ENCODE results near the gene TRO.

TRO gene, protein sequence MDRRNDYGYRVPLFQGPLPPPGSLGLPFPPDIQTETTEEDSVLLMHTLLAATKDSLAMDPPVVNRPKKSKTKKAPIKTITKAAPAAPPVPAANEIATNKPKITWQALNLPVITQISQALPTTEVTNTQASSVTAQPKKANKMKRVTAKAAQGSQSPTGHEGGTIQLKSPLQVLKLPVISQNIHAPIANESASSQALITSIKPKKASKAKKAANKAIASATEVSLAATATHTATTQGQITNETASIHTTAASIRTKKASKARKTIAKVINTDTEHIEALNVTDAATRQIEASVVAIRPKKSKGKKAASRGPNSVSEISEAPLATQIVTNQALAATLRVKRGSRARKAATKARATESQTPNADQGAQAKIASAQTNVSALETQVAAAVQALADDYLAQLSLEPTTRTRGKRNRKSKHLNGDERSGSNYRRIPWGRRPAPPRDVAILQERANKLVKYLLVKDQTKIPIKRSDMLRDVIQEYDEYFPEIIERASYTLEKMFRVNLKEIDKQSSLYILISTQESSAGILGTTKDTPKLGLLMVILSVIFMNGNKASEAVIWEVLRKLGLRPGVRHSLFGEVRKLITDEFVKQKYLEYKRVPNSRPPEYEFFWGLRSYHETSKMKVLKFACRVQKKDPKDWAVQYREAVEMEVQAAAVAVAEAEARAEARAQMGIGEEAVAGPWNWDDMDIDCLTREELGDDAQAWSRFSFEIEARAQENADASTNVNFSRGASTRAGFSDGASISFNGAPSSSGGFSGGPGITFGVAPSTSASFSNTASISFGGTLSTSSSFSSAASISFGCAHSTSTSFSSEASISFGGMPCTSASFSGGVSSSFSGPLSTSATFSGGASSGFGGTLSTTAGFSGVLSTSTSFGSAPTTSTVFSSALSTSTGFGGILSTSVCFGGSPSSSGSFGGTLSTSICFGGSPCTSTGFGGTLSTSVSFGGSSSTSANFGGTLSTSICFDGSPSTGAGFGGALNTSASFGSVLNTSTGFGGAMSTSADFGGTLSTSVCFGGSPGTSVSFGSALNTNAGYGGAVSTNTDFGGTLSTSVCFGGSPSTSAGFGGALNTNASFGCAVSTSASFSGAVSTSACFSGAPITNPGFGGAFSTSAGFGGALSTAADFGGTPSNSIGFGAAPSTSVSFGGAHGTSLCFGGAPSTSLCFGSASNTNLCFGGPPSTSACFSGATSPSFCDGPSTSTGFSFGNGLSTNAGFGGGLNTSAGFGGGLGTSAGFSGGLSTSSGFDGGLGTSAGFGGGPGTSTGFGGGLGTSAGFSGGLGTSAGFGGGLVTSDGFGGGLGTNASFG (N-terminal part only)

DNA sequence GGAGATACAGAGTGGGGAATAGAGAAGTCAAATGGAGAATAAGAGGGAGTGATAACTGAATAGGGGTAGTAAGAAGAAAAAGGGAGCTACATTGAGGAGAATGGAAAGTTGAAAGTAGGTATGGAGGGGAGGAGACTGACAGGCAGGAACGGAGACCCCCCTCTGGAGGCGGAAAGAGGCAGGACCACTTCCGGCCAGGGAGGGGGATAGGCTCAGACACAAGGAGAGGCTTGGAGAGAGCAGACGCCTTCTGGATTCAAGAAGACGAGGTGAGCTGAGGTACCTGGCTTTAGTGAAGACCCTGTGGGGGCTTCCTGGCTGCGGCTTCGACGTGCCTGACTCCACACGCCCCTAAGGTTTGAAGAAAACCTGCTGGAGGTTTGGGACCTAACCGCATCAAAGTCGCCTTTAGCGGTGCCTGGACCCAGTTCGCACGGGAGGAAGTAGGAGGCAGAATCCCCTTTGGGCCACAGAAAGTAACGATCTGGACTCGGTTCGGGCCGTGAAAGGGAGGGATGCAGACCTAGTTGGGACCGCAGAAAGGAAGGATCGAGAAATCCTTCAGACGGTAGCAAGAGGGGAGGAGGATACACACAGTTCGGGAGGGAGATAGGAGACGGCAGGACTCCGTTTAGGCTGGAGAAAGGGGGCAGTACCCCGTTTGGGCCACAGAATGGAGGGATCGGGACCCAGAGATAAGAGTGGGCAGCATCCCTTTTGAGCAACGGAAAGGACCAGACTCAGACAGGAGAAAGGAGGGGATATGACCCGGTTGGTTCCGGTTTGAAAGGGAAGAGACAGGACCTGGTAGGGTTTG lies at the start of gene TRO:
TSS of gene TRO (plus strand) at position 215 of the 817 bp plus-strand sequence. CDS start 1,423 bp downstream, outside the sequence.
- no peak for DNase-seq

DNA sequence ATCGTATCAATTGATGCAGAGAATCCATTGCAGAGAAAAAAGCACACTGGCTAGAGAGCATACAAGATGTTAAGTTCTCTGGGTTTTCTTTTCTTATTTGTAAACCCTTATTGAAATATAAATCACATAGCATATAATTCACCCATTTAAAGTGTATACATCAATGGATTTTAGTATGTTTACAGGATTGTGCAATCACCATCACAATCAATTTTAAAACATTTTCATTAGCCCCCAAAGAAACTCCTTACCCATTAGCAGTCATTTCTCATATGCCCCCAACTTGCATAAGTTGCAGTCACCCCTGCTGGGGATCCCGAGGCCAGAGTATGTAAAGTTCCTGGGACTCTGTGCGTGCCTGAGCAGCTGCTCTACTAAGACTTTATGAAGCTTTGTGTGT lies 34.9 kb upstream of the TRO start:
- no peak for DNase-seq

DNA sequence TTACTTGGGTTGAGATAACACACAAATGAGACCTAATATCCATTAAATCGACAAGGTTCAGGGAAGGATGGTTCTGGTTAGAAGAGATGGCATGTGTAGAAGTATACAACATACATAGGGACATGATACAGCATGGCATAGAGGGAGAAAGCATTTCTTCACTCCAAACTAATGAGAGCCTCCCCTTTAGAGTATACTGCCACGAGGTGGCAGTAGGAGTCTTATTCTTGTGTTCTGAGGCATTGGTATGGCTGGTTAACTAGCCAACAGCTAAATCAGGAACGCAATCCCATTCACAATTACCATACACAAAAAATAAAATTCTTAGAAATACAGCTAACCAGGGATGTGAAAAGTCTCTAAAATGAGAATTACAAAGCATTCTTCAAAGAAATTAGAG lies 29.1 kb upstream of the TRO start:
- peak; percentile 18 to 44 for DNase-seq

DNA sequence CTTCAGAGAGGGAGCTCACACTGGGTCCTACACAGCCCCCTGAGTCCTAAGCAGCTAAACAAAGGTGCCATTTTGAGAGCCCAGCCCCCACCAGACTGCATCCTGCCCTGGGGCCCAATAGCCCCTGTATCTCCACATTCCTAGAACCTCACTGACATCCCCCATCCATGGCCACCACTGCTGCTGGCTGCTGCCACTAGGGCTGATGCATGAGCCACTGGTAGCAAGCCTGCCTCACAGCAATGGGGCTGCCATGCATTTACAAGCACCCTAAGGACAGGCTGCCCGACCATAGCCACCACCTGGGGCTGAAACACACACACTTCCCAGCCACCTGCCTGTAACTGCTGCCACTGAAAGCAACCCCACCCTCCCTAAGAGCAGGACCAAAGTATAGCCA lies 26.5 kb upstream of the TRO start:
- DNase-seq: no peak

DNA sequence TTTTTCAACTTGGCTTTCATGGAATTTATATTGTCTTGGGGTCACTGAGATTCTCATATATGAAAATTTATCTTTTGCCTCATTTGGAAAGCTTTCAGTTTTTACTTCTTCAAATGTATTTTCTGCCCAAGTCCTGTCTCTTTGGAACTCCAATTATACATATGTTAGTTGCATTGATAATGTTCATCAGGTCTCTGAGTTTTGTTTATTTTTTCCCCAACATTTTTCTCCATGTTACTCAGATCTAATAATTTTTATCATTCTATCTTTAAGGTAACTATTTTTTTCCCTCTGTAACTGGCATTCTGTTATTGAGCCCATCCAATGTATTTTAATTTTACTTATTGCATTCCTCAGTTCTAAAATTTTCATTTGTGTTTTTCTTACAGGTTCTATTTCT lies 10.7 kb upstream of the TRO start:
- DNase-seq: no peak

DNA sequence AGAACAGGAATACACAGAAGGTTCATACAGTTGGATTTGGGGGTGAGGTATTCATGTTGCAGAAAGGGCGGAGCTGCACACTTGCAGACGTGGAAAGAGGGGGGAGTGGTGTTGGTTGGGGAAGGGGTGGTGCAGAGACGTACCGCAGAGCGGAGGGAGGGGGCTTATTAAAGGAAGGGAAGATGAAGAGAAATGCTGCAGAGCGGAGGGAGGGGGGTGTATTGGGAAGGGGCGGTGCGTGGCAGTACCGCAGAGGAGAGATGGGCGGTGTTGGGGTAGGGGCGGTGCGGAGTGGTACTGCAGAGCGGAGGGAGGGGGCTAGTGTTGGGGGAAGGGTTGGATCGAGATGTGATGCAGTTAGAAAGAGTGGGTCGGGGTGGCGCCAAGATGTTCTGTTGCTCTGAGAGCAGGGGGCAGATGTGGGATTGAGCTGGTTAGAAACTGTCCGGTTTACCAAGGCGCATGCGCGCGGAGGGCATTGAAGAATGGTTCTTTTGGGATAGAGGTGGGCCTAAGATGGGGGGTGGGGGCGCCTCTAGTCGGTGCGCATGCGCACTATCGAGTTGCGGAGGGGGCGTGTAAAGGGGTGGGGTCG lies 900 bp downstream of the TRO start:
- peak; percentile 39 to 46 for DNase-seq

DNA sequence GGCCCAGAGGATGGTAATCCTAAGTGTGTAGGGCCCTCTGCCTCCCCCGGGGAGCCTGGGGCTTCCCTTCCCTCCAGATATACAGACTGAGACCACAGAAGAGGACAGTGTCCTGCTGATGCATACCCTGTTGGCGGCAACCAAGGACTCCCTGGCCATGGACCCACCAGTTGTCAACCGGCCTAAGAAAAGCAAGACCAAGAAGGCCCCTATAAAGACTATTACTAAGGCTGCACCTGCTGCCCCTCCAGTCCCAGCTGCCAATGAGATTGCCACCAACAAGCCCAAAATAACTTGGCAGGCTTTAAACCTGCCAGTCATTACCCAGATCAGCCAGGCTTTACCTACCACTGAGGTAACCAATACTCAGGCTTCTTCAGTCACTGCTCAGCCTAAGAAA lies 1.9 kb downstream of the TRO start:
- DNase-seq: no peak

DNA sequence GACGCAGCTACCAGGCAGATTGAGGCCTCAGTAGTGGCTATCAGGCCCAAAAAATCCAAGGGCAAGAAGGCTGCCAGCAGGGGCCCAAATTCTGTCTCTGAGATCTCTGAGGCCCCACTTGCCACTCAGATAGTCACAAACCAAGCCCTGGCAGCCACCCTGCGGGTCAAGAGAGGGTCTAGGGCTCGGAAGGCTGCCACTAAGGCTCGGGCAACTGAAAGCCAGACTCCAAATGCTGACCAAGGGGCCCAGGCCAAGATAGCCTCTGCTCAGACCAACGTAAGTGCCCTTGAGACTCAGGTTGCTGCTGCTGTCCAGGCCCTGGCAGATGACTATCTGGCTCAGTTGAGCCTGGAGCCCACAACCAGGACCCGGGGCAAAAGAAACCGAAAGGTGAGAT lies 2.8 kb downstream of the TRO start:
- DNase-seq: no peak

DNA sequence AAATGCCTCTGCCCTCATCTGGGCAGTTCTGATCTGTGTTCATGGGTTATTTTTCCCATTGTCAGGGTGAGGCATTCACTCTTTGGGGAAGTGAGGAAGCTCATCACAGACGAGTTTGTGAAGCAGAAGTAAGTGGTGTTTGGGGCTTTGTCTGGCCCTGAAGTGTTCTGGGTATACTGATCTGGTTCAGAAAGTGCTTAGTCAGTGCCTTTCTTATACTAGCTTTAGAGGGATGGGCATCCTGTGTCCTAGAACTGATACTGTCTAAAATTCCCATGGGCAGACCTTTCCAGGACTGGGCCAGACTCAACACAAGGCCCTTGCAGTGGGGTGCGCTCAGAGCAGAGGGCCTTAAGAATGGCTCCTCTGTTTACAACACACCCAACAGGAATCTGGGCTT lies 6.4 kb downstream of the TRO start:
- no peak for DNase-seq

DNA sequence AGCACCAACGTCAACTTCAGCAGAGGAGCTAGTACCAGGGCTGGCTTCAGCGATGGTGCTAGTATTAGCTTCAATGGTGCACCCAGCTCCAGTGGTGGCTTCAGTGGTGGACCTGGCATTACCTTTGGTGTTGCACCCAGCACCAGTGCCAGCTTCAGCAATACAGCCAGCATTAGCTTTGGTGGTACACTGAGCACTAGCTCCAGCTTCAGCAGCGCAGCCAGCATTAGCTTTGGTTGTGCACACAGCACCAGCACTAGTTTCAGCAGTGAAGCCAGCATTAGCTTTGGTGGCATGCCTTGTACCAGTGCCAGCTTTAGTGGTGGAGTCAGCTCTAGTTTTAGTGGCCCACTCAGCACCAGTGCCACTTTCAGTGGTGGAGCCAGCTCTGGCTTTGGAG lies 8.3 kb downstream of the TRO start:
- DNase-seq: no peak

DNA sequence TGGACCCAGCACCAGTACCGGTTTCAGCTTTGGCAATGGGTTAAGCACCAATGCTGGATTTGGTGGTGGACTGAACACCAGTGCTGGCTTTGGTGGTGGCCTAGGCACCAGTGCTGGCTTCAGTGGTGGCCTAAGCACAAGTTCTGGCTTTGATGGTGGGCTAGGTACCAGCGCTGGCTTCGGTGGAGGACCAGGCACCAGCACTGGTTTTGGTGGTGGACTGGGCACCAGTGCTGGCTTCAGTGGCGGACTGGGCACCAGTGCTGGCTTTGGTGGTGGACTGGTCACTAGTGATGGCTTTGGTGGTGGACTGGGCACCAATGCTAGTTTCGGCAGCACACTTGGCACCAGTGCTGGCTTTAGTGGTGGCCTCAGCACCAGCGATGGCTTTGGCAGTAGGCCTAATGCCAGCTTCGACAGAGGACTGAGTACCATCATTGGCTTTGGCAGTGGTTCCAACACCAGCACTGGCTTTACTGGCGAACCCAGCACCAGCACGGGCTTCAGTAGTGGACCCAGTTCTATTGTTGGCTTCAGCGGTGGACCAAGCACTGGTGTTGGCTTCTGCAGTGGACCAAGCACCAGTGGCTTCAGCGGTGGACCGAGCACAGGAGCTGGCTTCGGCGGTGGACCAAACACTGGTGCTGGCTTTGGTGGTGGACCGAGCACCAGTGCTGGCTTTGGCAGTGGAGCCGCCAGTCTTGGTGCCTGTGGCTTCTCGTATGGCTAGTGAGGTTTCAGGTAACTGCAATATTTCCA lies 9.8 kb downstream of the TRO start:
- no peak for DNase-seq

DNA sequence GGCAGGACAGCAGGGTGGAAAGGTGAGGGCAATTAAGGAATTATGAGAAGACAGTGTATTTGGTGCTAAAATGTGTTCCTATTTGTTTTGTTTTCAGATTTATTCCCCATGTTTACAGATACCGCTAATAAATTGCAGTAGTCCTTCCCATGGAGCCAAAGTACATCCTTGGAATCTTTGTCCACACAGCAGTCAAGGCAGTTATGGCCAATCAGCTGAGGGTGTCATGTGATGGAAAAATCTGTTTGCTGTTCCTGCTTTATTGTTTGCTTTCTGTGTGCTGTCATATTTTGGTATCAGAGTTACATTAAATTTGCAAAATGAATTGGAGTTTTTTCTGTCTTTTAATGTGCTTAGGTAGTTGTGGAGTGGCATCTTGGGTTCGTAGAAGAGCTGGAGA lies 10.5 kb downstream of the TRO start:
- DNase-seq: no peak

DNA sequence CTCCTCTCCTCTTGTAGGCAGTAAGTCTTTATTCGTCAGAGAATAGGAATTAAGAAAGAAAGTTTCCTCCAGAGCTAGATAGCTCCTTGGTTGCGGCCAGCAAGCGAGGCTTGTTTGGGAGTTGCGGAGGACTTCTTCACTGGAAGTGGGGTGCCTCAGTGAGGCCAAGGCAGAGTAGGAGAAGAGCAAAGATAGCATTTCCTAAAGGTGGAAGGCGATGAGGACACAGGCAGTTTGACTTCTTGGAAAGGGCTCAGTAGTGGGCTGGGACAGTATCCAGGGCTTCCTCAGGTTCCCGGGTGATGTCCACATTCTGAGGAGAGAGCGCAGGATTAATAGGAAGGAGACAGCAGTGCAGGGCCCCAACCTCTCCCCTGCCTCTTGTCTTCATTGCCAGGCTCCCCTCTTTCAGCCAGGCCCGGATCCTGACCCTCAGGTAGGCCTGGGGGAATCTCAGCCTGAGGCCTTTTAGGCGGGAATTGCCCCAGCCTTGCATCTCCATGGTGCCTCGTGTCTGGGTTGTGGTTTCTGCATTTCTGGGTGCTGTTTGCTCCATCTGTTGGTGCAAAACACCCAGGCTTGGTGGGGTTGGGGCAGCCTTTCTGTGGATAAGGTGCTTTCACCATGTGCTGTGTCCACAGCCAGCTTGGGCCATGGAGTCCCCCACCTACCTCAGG lies 12.7 kb downstream of the TRO start:
- no peak for DNase-seq

DNA sequence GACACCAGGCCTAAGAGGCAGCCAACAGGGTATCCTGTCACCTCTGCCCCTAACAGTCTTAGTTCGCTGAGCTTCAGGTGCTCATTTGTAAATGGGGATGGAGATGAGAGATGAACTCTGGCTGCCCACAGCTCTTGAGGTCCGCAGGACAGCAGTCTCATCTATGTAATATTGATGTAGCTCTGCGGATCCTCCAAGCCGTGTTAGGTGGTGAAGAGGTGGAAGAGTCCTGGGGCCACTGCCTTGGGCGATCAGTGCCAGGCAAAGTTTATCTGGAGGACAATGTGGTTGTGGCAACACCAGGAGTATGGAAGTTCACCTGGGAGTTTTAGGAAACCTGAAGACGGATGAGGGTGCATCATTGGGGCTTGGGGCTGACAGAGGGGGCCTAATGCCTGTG lies 13.4 kb downstream of the TRO start:
- DNase-seq: no peak

DNA sequence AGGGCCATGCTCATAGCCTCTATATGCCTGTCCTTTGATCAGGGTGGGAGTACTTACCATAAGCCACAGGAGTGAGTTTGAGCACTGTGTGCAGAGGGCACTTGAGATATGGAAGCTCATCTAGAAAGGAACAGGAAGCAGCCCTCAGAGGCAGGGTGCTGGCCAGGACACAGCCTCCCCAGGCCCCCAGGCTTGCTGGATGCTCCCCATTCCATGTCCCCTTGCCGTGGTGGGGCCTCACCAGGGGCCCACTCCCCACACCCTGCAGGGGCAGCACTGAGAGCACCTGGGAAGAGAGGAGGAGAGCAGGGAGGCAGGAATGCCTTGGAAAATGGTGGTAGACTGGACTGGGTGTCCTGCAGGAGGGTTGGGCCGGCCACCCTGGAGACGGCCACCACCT lies 14.3 kb downstream of the TRO start:
- no peak for DNase-seq

DNA sequence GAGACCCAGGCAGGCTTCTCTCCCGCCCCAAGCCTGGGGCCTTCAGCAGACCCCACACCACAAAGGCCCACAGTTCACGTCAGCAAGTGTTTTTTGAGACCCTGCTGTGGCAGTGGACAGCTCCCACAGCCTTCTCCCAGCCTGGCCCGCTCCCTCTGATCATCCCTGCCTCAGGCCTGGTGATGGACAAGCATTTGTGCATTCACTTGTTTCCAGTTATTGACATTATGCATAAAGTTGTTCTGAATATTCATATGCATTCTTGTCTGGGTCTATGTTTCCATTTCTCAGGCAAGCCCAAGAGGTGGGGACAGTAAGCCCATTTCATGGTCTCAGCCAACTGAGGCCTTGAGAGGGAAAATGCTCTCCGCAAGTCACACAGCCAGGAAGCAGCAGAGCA lies 14.7 kb downstream of the TRO start:
- no peak for DNase-seq

DNA sequence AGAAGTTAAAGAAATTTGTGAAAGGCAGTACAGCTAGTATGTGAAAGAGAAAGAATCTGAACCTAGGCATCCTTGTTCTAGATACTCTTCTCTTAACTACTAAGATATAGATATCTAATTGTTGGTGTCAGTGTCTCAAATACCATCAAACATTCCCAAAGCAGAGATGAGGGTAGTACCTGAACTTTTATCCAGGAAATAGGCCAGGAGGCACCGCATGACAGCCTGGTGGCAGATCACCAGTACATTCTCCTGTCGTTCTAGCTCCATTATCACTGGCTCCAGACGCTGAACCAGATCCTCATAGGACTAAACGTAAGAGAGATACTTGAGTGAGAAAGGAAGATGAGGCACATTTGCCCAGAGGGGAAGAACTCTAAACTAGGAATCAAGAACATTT lies 16.8 kb downstream of the TRO start:
- no peak for DNase-seq

DNA sequence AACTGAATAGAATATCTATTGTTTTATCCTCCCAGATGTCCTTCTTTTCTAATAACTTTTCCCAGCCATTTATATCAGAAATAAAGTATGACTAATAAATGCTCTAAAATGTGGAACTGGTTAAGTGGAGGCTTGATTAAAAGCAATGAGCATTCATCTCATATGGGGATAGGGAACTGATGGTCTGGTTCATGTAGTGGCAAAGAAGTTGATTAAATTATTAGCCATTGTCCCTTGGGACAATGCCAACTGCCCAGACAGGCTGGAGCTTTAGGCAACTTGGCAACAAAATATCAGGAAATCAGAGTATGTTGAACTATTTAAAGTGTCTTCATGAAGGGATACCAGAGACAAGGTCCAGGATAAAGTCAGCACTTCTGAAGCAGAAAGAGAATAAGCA lies 24.2 kb downstream of the TRO start:
- no peak for DNase-seq

DNA sequence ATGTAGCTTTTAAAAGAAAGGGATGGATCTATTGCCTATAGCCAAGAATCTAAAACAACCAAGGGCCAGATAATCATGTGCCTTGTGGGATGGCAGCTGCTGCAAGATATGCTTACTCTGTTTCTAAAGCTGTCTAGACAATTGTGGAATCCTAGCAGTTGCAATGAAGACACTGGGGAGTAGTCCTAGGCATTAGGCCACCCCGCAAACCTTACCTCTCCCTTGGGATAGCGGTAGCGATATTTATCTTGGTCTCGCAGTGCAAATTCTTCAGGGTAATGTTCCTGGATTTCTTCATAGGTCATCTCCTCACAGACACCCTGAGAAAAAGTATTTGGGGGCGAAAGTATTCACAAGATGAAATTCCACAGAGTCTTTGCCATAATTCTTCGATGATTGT lies 24.6 kb downstream of the TRO start:
- no peak for DNase-seq

DNA sequence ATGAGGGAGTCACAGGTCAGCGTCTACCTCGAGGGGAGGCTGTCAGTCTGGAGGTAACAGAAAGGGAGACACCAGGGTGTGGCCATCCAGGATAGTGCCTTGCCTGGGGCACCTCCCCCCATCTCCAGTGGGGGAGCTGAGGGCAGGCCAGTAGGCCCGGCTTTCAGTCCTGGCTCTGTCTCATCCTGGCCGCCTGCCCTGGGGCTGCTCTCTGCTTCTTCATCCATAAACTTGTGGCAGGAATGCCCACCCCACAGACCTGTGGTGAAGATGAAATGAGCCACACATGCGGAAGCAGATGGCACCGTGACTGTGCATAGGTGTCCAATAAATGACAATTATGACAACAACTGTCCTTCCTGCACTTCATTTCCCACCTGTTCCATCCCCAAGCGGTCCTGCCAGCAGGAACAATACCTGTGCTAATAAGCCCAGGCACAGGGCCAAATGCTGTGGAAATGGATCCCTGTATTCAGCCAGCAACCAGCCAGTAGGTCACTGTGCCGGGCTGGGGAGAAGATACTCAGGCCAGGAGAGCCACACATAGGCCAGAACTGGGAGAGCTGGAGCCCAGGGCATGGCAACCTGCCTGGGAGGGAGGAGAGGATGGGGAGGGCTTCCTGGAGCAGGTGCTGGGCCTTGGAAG lies 30.2 kb downstream of the TRO start:
- no peak for DNase-seq

All from activated CD4-positive, alpha-beta T cell treated with anti-CD3 and anti-CD28 coated beads for 4 hours (primary cell).